OCI-M2 (cell line): ENCODE results near the gene C12orf57.

Source experiments
- DNase-seq: peaks from one replicate; lab custom pipeline; 2025; ENCODE audit not compliant: unreplicated experiment; lab: John Stamatoyannopoulos, UW

C12orf57 gene

GRCh38 chr12:6952121-6952862, 8.5 kb downstream of the C12orf57 start:
- no peak for DNase-seq

GRCh38 chr12:6952863-6953441, 9.1 kb downstream of the C12orf57 start:
- DNase-seq = no peak

GRCh38 chr12:6953442-6954315, 9.9 kb downstream of the C12orf57 start:
- peak; percentile 52 for DNase-seq

GRCh38 chr12:6954316-6955107, 10.7 kb downstream of the C12orf57 start:
- no peak for DNase-seq

- no peak for DNase-seq
These were observed 11.5 kb downstream of the C12orf57 start for GRCh38 chr12:6955108-6956020.

- no peak for DNase-seq
These were observed 12.4 kb downstream of the C12orf57 start for GRCh38 chr12:6956021-6956727.

- no peak for DNase-seq
These were observed 13.4 kb downstream of the C12orf57 start for GRCh38 chr12:6957151-6957701.

- no peak for DNase-seq
These were observed 14.2 kb downstream of the C12orf57 start for GRCh38 chr12:6957741-6958608.

GRCh38 chr12:6958609-6959057, 14.8 kb downstream of the C12orf57 start:
- no peak for DNase-seq

- DNase-seq = no peak
These were observed 15.4 kb downstream of the C12orf57 start for GRCh38 chr12:6959058-6959804.

- no peak for DNase-seq
These were observed 16.2 kb downstream of the C12orf57 start for GRCh38 chr12:6959805-6960592.

- no peak for DNase-seq
These were observed 16.9 kb downstream of the C12orf57 start for GRCh38 chr12:6960593-6961277.

- no peak for DNase-seq
These were observed 17.5 kb downstream of the C12orf57 start for GRCh38 chr12:6961278-6961694.

GRCh38 chr12:6961695-6962284, 18.0 kb downstream of the C12orf57 start:
- no peak for DNase-seq

GRCh38 chr12:6962285-6963015, 18.6 kb downstream of the C12orf57 start:
- no peak for DNase-seq
